Neural progenitor cell (in vitro differentiated cells): ENCODE measurements around the gene TCF7L2. TPM values are rescaled to one million over a fixed set of nuclear protein-coding genes. Genes with fewer than 3 reads are reported as not detected.

Experiments
- DNase-seq: peaks from one replicate; pipeline ENCODE4 v3.0.0-alpha.2; 2016; ENCODE audit warnings: low spot score
- H2AFZ ChIP-seq: fragments of 200-600 bp; sonication (generic); replicated peaks from 2 replicates; pipeline ENCODE4 v1.6.1; 2016; ENCODE audit warnings: antibody characterized with exemption
- H3F3A ChIP-seq: fragments of 200-600 bp; sonication (generic); 2 replicates; pipeline ENCODE4 v1.6.1; 2016; ENCODE audit warnings: antibody characterized with exemption, low read depth
- H3K27ac ChIP-seq: fragments of 200-600 bp; sonication (generic); 2 replicates; pipeline ENCODE4 v1.5.1; 2016; ENCODE audit warnings: mild to moderate bottlenecking
- H3K27me3 ChIP-seq: fragments of 200-600 bp; sonication (generic); 2 replicates; pipeline ENCODE4 v1.6.1; 2016; ENCODE audit warnings: mild to moderate bottlenecking, moderate library complexity
- H3K36me3 ChIP-seq: fragments of 200-600 bp; sonication (generic); 2 replicates; pipeline ENCODE4 v1.5.1; 2016
- H3K4me1 ChIP-seq: fragments of 200-600 bp; sonication (generic); 2 replicates; pipeline ENCODE4 v1.6.1; 2016; ENCODE audit warnings: mixed run types
- H3K4me2 ChIP-seq: fragments of 200-600 bp; sonication (generic); 2 replicates; pipeline ENCODE4 v1.6.1; 2016
- H3K4me3 ChIP-seq: fragments of 200-600 bp; sonication (generic); 2 replicates; pipeline ENCODE4 v1.5.1; 2016
- H3K79me2 ChIP-seq: fragments of 200-600 bp; sonication (generic); 2 replicates; pipeline ENCODE4 v1.6.1; 2016; ENCODE audit warnings: low read depth
- H3K9ac ChIP-seq: fragments of 200-600 bp; sonication (generic); 2 replicates; pipeline ENCODE4 v1.6.1; 2016
- H3K9me3 ChIP-seq: fragments of 200-600 bp; sonication (generic); 2 replicates; pipeline ENCODE4 v1.5.1; 2016; ENCODE audit warnings: low read depth
- H4K20me1 ChIP-seq: fragments of 200-600 bp; sonication (generic); 2 replicates; pipeline ENCODE4 v1.6.1; 2016; ENCODE audit warnings: low read depth
- H3K27ac Mint-ChIP-seq: 3 replicates; pipeline ENCODE4 v1.8.0; 2021; ENCODE audit warnings: mixed read lengths
- H3K27me3 Mint-ChIP-seq: 2 replicates; pipeline ENCODE4 v1.8.0; 2022; ENCODE audit warnings: low read depth, mild to moderate bottlenecking, inconsistent platforms, moderate library complexity, mixed read lengths; ENCODE audit not compliant: insufficient read depth
- H3K36me3 Mint-ChIP-seq: 3 replicates; pipeline ENCODE4 v1.8.0; 2021; ENCODE audit warnings: mixed read lengths
- H3K4me1 Mint-ChIP-seq: 3 replicates; pipeline ENCODE4 v1.8.0; 2021; ENCODE audit warnings: mixed read lengths
- H3K4me3 Mint-ChIP-seq: 3 replicates; pipeline ENCODE4 v1.8.0; 2021; ENCODE audit warnings: mild to moderate bottlenecking, moderate library complexity, mixed read lengths
- H3K9me3 Mint-ChIP-seq: 3 replicates; pipeline ENCODE4 v1.8.0; 2020; ENCODE audit warnings: mixed read lengths
- EZH2 ChIP-seq: fragments of 200-600 bp; sonication (generic); IDR thresholded peaks from 2 replicates; pipeline ENCODE4 v1.6.1; 2017; ENCODE audit warnings: antibody characterized with exemption, mild to moderate bottlenecking, moderate library complexity
- EZH2phosphoT487 ChIP-seq: fragments of 200-600 bp; sonication (generic); IDR thresholded peaks from 2 replicates; pipeline ENCODE4 v1.6.1; 2017; ENCODE audit warnings: antibody characterized with exemption
- total RNA-seq: library from RNA; depleted of rRNA; stranded (reverse); fragments of >200 nt; gene quantifications from 2 replicates; pipeline ENCODE4 v1.2.3, GENCODE V29; 2015; ENCODE audit warnings: low replicate concordance
- TF ChIP-seq, protein P1 (sequence below): fragments of 200-600 bp; sonication (generic); IDR thresholded peaks from 2 replicates; pipeline ENCODE4 v1.5.1; 2017; ENCODE audit warnings: antibody characterized with exemption, mild to moderate bottlenecking

The TCF7L2 gene
- total RNA-seq, 1 donor from 2014 or later: 12.3 TPM

DNA sequence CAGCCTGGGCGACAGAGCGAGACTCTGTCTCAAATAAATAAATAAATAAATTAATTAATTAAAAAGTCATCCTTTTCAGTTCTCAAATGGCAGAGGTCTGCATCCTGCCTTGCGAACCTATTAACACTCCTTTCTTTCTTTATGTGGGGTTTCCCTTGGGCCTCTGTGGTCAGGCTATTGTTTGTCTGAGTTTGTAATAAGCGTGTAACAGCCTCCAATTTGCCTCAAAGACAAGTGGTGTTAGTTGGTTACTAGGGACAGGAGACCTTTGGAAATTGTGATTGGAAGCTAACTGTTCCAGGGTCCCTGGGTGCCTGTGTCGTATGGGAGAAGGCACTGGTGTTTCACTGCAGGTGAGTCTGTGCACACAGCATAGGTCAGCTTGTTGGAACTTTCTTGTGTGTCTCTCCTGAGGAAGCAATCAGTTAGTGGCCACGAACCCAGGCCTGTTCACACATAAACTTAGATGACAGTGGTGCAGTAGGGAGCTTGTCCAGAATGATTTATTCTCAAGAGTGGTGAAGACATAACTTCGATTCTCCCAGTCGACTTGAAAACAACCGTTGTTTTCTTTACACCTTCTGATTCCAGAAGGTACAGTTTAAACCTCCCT lies 33.5 kb downstream of the TCF7L2 start:
- Histone ChIP-seq H3K4me1 (peaks cover 38% of the 10 kb centered on the region), H3K9ac (no peak overlapping the region), H3K27me3 (no peaks in the 10 kb centered on the region), H3K4me2 (peak overlapping the region; percentile 31), H3K4me3 (no peak overlapping the region), H3K9me3 (no peaks in the 10 kb centered on the region), H2AFZ (no peak overlapping the region), H4K20me1 (peaks cover 90% of the 10 kb centered on the region), H3K79me2 (peaks cover 100% of the 10 kb centered on the region), H3K27ac (peak overlapping the region; percentile 80), H3K36me3 (no peaks in the 10 kb centered on the region), H3F3A (peaks cover 18% of the 10 kb centered on the region)
- H3K4me1 Mint-ChIP-seq: peaks cover 39% of the 10 kb centered on the region
- TF ChIP-seq EZH2 (no peak), EZH2phosphoT487 (no peak)
- peaks cover 12% of the 10 kb centered on the region for H3K36me3 Mint-ChIP-seq
- no peak overlapping the region for H3K4me3 Mint-ChIP-seq
- DNase-seq: no peak
- H3K27ac Mint-ChIP-seq: no peak overlapping the region
- H3K27me3 Mint-ChIP-seq: no peaks in the 10 kb centered on the region
- H3K9me3 Mint-ChIP-seq: no peaks in the 10 kb centered on the region

DNA sequence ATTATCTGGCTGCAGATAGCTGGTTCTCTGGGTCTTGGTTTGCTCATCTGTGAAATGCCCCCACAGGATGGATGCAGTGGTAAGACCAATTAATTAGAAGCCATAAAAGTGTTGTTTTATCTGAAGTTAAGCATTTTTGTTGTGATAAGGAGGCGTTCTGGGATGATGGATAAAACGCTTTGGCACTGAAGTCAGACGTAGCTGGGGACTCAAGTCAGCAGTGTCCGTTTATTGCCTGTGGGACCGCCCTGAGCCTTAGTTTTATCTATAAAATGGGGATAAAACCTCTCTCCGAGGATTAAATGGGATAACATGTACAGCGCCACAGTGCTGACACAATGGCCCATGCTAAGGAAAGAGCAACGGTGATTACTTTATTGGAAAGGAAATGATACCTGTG lies 34.7 kb downstream of the TCF7L2 start:
- Histone ChIP-seq H4K20me1 (peaks cover 95% of the 10 kb centered on the region), H3K4me3 (no peak overlapping the region), H3K4me2 (peak overlapping the region; percentile 29), H3K9ac (no peak overlapping the region), H3F3A (peaks cover 18% of the 10 kb centered on the region), H3K27me3 (no peaks in the 10 kb centered on the region), H3K36me3 (no peaks in the 10 kb centered on the region), H3K9me3 (no peaks in the 10 kb centered on the region), H3K4me1 (peaks cover 38% of the 10 kb centered on the region), H2AFZ (no peak overlapping the region), H3K79me2 (peaks cover 100% of the 10 kb centered on the region), H3K27ac (peak overlapping the region; percentile 80)
- no peak for DNase-seq
- Mint-ChIP-seq H3K36me3 (peaks cover 7% of the 10 kb centered on the region), H3K4me1 (peaks cover 49% of the 10 kb centered on the region), H3K27me3 (no peaks in the 10 kb centered on the region), H3K9me3 (no peaks in the 10 kb centered on the region), H3K4me3 (no peak overlapping the region), H3K27ac (no peak overlapping the region)
- TF ChIP-seq, protein P1, sequence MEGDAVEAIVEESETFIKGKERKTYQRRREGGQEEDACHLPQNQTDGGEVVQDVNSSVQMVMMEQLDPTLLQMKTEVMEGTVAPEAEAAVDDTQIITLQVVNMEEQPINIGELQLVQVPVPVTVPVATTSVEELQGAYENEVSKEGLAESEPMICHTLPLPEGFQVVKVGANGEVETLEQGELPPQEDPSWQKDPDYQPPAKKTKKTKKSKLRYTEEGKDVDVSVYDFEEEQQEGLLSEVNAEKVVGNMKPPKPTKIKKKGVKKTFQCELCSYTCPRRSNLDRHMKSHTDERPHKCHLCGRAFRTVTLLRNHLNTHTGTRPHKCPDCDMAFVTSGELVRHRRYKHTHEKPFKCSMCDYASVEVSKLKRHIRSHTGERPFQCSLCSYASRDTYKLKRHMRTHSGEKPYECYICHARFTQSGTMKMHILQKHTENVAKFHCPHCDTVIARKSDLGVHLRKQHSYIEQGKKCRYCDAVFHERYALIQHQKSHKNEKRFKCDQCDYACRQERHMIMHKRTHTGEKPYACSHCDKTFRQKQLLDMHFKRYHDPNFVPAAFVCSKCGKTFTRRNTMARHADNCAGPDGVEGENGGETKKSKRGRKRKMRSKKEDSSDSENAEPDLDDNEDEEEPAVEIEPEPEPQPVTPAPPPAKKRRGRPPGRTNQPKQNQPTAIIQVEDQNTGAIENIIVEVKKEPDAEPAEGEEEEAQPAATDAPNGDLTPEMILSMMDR: no peak
- TF ChIP-seq EZH2phosphoT487: no peak
- TF ChIP-seq EZH2: no peak

DNA sequence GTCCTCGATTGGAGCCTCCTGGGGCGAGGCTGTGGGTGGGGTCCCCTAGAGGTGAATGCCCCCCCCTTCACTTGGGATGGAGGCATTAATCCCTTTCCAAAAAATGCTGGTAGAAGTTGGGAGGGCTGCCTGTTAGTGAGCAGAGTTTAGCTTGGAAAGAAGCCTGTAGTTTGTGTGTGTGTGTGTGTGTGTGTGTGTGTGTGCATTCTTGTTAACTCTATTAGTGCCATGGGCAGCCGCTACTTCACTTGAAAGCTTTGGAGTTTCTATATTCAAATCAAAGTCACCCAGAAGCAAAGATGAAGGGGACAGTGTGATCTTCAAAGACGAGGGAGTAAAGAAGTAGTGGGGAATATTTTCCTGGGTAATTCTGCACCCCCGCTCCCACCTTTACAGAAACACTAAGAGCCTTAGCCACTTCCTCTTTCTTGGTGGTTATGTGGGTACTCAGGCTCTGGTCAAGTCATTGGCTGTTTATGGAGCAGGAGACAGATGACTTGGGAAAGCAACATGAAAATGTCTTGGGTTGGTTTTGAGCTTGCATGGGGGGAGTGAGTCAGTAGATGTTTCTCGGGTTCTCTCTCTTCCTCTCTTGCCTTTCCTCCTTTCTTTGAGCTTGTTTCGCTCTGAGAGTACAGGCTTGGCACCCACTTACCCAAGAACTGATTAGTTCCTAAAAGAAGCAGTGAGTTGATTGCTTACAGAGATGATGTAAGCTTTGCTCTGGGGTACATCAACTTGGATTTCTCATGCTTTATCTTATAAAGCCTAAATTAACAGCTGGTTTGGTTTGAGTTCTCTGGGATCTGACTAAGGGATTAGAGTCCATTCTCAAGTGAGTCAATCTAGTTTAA lies 35.9 kb downstream of the TCF7L2 start:
- peaks cover 49% of the 10 kb centered on the region for H3K4me1 Mint-ChIP-seq
- H3K9ac ChIP-seq: no peak overlapping the region
- no peak for DNase-seq
- no peak overlapping the region for H3K27ac ChIP-seq
- no peaks in the 10 kb centered on the region for H3K9me3 ChIP-seq
- peak overlapping the region; percentile 29 for H3K4me2 ChIP-seq
- H3K4me1 ChIP-seq: peaks cover 43% of the 10 kb centered on the region
- peaks cover 18% of the 10 kb centered on the region for H3F3A ChIP-seq
- no peak overlapping the region for H2AFZ ChIP-seq
- H3K9me3 Mint-ChIP-seq: no peaks in the 10 kb centered on the region
- no peak overlapping the region for H3K4me3 ChIP-seq
- H3K79me2 ChIP-seq: peaks cover 100% of the 10 kb centered on the region
- H3K27me3 ChIP-seq: no peaks in the 10 kb centered on the region
- peaks cover 100% of the 10 kb centered on the region for H4K20me1 ChIP-seq
- H3K36me3 ChIP-seq: no peaks in the 10 kb centered on the region
- H3K27me3 Mint-ChIP-seq: no peaks in the 10 kb centered on the region
- H3K4me3 Mint-ChIP-seq: no peak overlapping the region
- H3K27ac Mint-ChIP-seq: no peak overlapping the region
- peaks cover 4% of the 10 kb centered on the region for H3K36me3 Mint-ChIP-seq
- TF ChIP-seq EZH2 (no peak), EZH2phosphoT487 (no peak)
- TF ChIP-seq, protein P1: no peak
